ENCODE results near the gene TRIO.
A peak's percentile ranks its signal among the peaks of the same experiment; 100 is the strongest.

TRIO gene

DNA sequence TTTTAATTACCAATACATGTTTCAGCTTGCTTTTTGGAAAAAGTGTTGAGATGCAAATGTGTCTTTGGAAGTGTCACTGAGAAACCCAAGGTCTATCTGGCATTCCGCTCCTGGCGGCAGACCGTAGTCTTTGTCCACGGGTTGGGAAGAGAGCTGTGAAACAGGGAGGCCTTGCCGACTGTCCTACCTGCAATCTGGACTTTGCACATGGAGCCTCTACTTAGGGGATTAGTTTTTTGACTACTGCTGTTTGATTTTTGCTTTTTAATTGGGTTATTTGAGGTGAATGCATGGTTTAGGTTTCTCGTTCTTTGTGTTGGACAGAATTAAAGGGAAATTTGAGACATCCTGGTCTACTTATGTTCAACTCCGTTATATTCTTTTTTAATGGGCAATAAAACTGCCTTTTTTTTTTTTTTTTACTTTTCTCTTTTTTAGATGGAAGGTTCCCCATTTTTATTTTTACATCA, 25.7 kb downstream of the TRIO start:
- DNase-seq (ENCODE audit: extremely low read depth, low read depth), result no peak
- TF ChIP-seq, protein P1, sequence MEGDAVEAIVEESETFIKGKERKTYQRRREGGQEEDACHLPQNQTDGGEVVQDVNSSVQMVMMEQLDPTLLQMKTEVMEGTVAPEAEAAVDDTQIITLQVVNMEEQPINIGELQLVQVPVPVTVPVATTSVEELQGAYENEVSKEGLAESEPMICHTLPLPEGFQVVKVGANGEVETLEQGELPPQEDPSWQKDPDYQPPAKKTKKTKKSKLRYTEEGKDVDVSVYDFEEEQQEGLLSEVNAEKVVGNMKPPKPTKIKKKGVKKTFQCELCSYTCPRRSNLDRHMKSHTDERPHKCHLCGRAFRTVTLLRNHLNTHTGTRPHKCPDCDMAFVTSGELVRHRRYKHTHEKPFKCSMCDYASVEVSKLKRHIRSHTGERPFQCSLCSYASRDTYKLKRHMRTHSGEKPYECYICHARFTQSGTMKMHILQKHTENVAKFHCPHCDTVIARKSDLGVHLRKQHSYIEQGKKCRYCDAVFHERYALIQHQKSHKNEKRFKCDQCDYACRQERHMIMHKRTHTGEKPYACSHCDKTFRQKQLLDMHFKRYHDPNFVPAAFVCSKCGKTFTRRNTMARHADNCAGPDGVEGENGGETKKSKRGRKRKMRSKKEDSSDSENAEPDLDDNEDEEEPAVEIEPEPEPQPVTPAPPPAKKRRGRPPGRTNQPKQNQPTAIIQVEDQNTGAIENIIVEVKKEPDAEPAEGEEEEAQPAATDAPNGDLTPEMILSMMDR (IDR thresholded peaks at IDR 0.05; ENCODE audit: low read depth, low read length), result no peak

DNA sequence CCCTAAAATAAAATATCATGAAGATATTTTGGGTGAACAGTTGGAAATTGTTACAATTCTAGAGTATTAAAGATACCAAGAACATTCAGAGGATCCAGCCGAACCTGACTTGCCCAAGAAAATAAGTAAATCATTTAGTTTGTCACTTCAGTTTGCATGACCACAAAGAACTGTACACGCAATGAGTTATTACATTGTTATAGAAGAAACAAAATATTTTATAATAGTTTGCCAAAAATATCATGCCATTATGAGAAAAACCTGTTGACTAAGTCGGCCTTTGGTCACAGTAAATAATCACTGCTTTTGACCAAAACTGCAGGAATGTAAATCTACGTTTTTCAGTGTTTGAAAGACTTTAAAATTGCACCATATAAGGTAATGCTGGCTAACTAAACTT, 27.9 kb downstream of the TRIO start:
- peak; percentile 56 for DNase-seq (ENCODE audit: extremely low read depth, low read depth)
- TF ChIP-seq, protein P1 (IDR thresholded peaks at IDR 0.05; ENCODE audit: low read depth, low read length), result no peak

DNA sequence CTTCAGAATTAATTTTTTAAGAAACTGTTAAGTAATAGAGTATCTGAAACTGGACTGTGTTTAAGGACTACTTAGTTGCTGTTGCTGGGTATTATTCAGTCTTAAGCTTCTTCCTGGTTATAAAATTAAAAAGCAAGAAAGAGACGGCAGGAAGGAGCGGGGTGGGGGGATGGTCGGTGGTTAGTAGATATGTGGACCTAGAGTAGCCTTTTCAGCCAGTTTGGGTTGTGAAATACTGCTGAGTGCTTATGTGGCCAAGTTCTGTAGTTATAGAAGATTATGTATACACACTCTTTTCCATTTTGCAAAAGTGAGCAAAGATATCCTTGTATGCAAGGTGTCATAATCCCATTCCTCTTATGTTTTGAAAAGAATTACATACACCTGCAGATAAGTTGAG, 28.5 kb downstream of the TRIO start:
- TF ChIP-seq, protein P1 (IDR thresholded peaks at IDR 0.05; ENCODE audit: low read depth, low read length), result no peak
- no peak for DNase-seq (ENCODE audit: extremely low read depth, low read depth)

DNA sequence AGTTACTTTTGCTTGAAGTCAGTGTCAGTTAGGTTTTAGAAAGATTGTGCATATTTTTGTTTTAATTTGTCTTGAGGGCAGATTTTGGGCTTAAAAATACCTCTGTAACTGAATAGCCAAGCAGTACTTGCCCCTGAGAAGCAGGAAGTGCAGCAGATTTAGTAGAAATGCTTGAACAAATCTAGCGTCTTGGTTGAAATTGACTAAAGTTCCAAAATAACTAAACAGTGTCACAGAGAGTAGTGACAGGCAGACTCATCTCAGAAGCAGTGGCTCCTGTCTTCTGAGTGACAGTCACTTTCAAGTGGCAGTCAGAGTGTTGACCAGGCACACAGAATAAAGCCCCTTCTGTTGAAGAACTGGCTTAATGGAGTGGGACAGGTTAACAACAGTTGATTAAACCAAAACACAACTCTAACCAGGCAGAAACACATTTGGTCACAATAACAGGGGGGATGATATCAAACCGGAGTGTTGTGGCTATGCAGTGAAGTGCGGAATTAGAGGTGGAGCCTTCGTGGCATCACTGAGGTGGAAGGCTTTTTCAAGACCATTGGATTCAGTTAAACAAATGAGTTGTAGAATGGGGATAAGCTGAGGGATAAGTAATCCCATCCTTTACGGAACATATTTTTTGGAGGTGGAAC, 29.1 kb downstream of the TRIO start:
- TF ChIP-seq, protein P1 (IDR thresholded peaks at IDR 0.05; ENCODE audit: low read depth, low read length), result no peak
- DNase-seq (ENCODE audit: extremely low read depth, low read depth), result no peak

DNA sequence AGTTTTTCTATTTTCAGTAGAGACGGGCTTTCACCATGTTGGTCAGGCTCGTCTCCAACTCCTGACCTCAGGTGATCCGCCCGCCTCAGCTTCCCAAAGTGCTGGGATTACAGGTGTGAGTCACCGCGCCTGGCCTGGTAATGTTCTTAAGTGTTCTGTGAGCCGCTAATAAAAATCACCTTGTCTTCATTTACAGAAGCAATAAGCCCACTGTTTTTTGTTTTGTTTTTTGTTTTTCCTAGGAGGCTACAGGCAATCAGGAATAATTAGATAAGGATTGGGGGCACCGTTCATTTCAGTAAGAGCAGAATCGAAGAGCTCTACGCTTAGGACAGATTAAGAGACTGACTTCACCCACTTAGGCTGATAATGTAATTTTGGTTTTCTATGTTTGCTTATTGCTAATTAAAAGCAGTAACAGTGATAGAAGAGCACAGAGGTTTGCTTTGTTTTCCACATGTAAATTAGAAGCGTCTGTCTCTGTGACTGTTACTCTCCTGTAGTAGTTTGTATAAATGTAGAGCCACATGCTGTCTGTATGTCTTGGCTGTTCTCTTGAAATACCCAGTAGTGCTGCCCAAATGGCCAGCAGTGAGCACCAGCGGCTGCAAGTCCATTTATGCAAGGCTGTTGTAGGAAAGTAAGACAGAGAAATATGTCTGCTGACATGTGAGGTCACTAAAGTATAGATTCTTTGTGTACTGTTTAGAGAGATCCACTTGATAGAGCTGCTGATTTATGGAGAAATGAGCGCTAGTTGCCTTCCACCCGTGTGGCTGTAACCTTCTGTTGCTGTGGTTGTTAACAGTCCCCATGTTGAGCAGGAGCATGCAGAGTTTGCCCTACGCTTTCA, 30.5 kb downstream of the TRIO start:
- DNase-seq (ENCODE audit: extremely low read depth, low read depth), result no peak
- TF ChIP-seq, protein P1 (IDR thresholded peaks at IDR 0.05; ENCODE audit: low read depth, low read length), result no peak; the same call in 1 of the 2 replicates

DNA sequence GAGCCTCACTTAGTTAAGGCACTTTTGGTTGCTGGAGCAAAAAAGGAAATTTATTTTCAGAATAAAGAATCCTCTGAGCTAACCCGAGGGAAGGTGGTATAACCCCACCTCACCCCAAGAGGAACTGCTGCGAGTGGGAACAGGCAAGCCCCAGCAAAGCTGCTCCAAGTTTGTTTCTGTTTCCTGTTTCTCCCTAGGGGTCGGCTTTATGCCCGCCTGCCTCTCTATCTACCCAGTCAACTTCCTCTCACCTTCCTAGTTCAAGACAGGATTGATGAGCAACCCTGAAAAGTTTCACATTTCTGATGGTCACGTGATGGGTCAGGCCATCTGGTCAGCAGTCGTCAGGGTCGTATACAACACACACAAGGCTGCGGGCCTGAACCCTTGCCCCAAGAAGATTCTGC, 31.1 kb downstream of the TRIO start:
- TF ChIP-seq, protein P1 (IDR thresholded peaks at IDR 0.05; ENCODE audit: low read depth, low read length), result no peak
- DNase-seq (ENCODE audit: extremely low read depth, low read depth), result no peak

DNA sequence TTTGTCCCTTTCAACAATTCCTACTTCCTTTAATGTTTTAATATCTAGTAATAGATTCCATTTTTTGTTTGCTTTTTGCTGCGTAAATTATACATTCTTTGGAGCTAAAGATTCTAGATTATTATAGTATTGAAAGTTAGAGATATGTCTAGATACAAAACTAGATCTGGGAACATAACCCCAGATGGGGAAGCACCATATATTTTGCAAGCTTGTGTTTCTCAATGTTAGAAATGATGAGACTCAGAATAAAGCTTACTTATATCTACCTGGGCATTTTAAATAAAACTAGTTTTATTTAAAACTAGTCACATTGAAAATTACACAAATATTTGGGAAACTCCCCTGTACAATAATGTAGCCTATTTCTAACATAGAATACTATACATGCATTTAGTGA, 32.2 kb downstream of the TRIO start:
- DNase-seq (ENCODE audit: extremely low read depth, low read depth), result no peak
- TF ChIP-seq, protein P1 (IDR thresholded peaks at IDR 0.05; ENCODE audit: low read depth, low read length), result no peak

Measured in AG09319 (cell line).